HepG2 (cell line): ENCODE measurements around the gene SYT7. TPM values are rescaled to one million over a fixed set of nuclear protein-coding genes. Genes with fewer than 3 reads are reported as not detected.

Experiments used
- ARID4A ChIP-seq: sonication (generic); formaldehyde crosslinking; IDR thresholded peaks from 2 replicates; pipeline ENCODE4 v1.5.0; 2020; ENCODE audit warnings: mild to moderate bottlenecking, missing genetic modification reagents, borderline replicate concordance
- HDAC2 ChIP-seq: sonication (generic); formaldehyde crosslinking; IDR thresholded peaks from 2 replicates; pipeline ENCODE4 v1.4.0; 2020; ENCODE audit warnings: missing genetic modification reagents
- MAX ChIP-seq: IDR thresholded peaks from 2 replicates; pipeline ENCODE4 v1.6.1; 2012; ENCODE audit warnings: inconsistent platforms
- MIER2 ChIP-seq: IDR thresholded peaks from 2 replicates; pipeline ENCODE4 v1.6.1; 2016; ENCODE audit warnings: missing biosample characterization, missing genetic modification reagents
- NR2F6 ChIP-seq, 2 experiments: IDR thresholded peaks; 2 replicates each; pipeline ENCODE4 v1.6.1; 2016; ENCODE audit warnings: antibody characterized with exemption in 1 of 2, mild to moderate bottlenecking in 1 of 2
- PATZ1 ChIP-seq: sonication (generic); formaldehyde crosslinking; IDR thresholded peaks from 2 replicates; pipeline ENCODE4 v1.4.0; 2020; ENCODE audit warnings: missing genetic modification reagents
- RXRB ChIP-seq: IDR thresholded peaks from 2 replicates; pipeline ENCODE4 v1.6.1; 2016; ENCODE audit warnings: borderline replicate concordance, missing genetic modification reagents, missing compliant biosample characterization
- SKIL ChIP-seq: sonication (generic); formaldehyde crosslinking; IDR thresholded peaks from 2 replicates; pipeline ENCODE4 v1.8.0; 2022; ENCODE audit warnings: missing genetic modification reagents, mild to moderate bottlenecking, moderate library complexity, borderline replicate concordance
- USF2 ChIP-seq, 2 experiments: sonication (generic) in 1 of 2; formaldehyde crosslinking in 1 of 2; IDR thresholded peaks; 2 replicates each; pipeline versions ENCODE4 v1.5.1 to v1.6.1; 2011 to 2020; ENCODE audit warnings: borderline replicate concordance in 1 of 2, low read depth in 1 of 2, low read length in 1 of 2, mild to moderate bottlenecking in 1 of 2, missing genetic modification reagents in 1 of 2, moderate library complexity in 1 of 2
- ZBTB4 ChIP-seq: sonication (generic); formaldehyde crosslinking; IDR thresholded peaks from 2 replicates; pipeline ENCODE4 v1.4.0; 2020; ENCODE audit warnings: missing genetic modification reagents, mild to moderate bottlenecking, borderline replicate concordance
- ZMYM4 ChIP-seq: sonication (generic); formaldehyde crosslinking; IDR thresholded peaks from 2 replicates; pipeline ENCODE4 v1.8.1; 2023; ENCODE audit warnings: mild to moderate bottlenecking, missing genetic modification reagents
- ZNF121 ChIP-seq: sonication (generic); formaldehyde crosslinking; IDR thresholded peaks from 2 replicates; pipeline ENCODE4 v1.5.0; 2020; ENCODE audit warnings: mild to moderate bottlenecking, missing genetic modification reagents
- polyA plus RNA-seq, 8 experiments: library from polyadenylated mRNA; depleted of rRNA in 3 of 8; stranded (reverse) in 7 of 8; unstranded in 1 of 8; fragments of >200 nt; fragmentation: Illumina TruSeq in 4 of 8; extraction: Trizol in 4 of 8; gene quantifications; 2 replicates each; pipeline versions ENCODE4 v1.2.1 to v1.2.3, GENCODE V29; 2011 to 2016; ENCODE audit warnings: low read depth in 4 of 8, missing spikeins in 1 of 8, mixed read lengths in 1 of 8; ENCODE audit not compliant: insufficient read depth in 1 of 8
- total RNA-seq, 5 experiments: library from RNA; depleted of rRNA; stranded (reverse); fragments of >200 nt; fragmentation: Illumina TruSeq; extraction: Trizol; gene quantifications; 2 replicates each; pipeline ENCODE4 v1.2.3, GENCODE V29; 2016; ENCODE audit warnings: low read depth in 1 of 5

The SYT7 gene
- total and polyA plus RNA-seq, 2 of the 13 experiments (the other 11 are each of a cell fraction or from before 2014, with no cell fraction given): 1.4 to 4.4 TPM

- TF ChIP-seq USF2 (IDR thresholded peaks at IDR 0.05; ENCODE audit: low read depth, low read length) (peak; percentile 27; the same call in 1 of the 2 replicates), USF2 (CRISPR knock-in tag; IDR thresholded peaks at IDR 0.05; ENCODE audit: borderline replicate concordance) (no peak), NR2F6 (IDR thresholded peaks at IDR 0.05) (peak; percentile 90), NR2F6 (CRISPR knock-in tag; IDR thresholded peaks at IDR 0.05) (peak; percentile 93), ZMYM4 (CRISPR knock-in tag) (peak; percentile 28; the same call in 1 of the 2 replicates), MIER2 (0 out of 2 replicates have a peak, but pooled peaks have one; percentile 38), HDAC2 (CRISPR knock-in tag) (0 out of 2 replicates have a peak, but pooled peaks have one; percentile 50), PATZ1 (CRISPR knock-in tag) (peak; percentile 33; the same call in 1 of the 2 replicates), ARID4A (CRISPR knock-in tag) (peak; percentile 82), SKIL (peak; percentile 63; the same call in 1 of the 2 replicates), ZNF121 (CRISPR knock-in tag) (peak; percentile 89), RXRB (CRISPR knock-in tag) (peak; percentile 87), MAX (peak; percentile 93), ZBTB4 (CRISPR knock-in tag) (0 out of 2 replicates have a peak, but pooled peaks have one; percentile 34)
Measured at GRCh38 chr11:61529537-61530225, 51.2 kb downstream of the SYT7 start (continued).
